Anterior cingulate cortex (tissue), 58 donors: ENCODE data around the gene ZMYND8.
"Not testable (repeated sequence)": the region's sequence is repeated elsewhere in the genome, so short reads cannot be mapped to it uniquely, and the experiment has no call there.

Experiments used
- DNase-seq, 58 donors: peaks; one replicate each; lab custom pipeline; 2025; lab: John Stamatoyannopoulos, UW

The ZMYND8 gene

GRCh38 chr20:47273591-47274235 is 82.8 kb downstream of the ZMYND8 start:
- no peak for DNase-seq

GRCh38 chr20:47272893-47273590 is 83.5 kb downstream of the ZMYND8 start:
- peak in 23 of 58 donors; percentile 6 to 62 (median 24) for DNase-seq

GRCh38 chr20:47271046-47271615 is 85.4 kb downstream of the ZMYND8 start:
- DNase-seq, result no peak

- DNase-seq, result no peak
These were observed 87.0 kb downstream of the ZMYND8 start for GRCh38 chr20:47269309-47270165.

- DNase-seq, result no peak
These were observed 88.9 kb downstream of the ZMYND8 start for GRCh38 chr20:47267621-47268020.

GRCh38 chr20:47266847-47267515 is 89.5 kb downstream of the ZMYND8 start:
- DNase-seq, result no peak

- DNase-seq, result no peak
These were observed 90.5 kb downstream of the ZMYND8 start for GRCh38 chr20:47265984-47266383.

- DNase-seq, result no peak
These were observed 91.3 kb downstream of the ZMYND8 start for GRCh38 chr20:47265214-47265613.

- DNase-seq, result not testable (repeated sequence)
These were observed 92.2 kb downstream of the ZMYND8 start for GRCh38 chr20:47264137-47264769.

GRCh38 chr20:47263465-47264084 is 92.9 kb downstream of the ZMYND8 start:
- peak in 6 of 58 donors; percentile 5 to 33 (median 14) for DNase-seq

- DNase-seq, result no peak
These were observed 93.4 kb downstream of the ZMYND8 start for GRCh38 chr20:47263080-47263464.

- no peak for DNase-seq
These were observed 94.0 kb downstream of the ZMYND8 start for GRCh38 chr20:47262365-47263013.

- DNase-seq, result no peak
These were observed 94.5 kb downstream of the ZMYND8 start for GRCh38 chr20:47262008-47262364.

- not testable (repeated sequence) for DNase-seq
These were observed 95.2 kb downstream of the ZMYND8 start for GRCh38 chr20:47261161-47261774.

GRCh38 chr20:47260540-47261126 is 95.9 kb downstream of the ZMYND8 start:
- not testable (repeated sequence) for DNase-seq

- DNase-seq, result peak in 13 of 58 donors; percentile 5 to 63 (median 27)
These were observed 97.5 kb downstream of the ZMYND8 start for GRCh38 chr20:47258745-47259695.

- no peak for DNase-seq
These were observed 98.7 kb downstream of the ZMYND8 start for GRCh38 chr20:47257771-47258170.
